Gastroesophageal sphincter (tissue), 4 donors: Measurements from ENCODE around the gene SDK1. TPM values are rescaled to one million over a fixed set of nuclear protein-coding genes. Genes with fewer than 3 reads are reported as not detected.

Experiments
- ATAC-seq: fragments of 150-250 bp; one replicate; pipeline ENCODE4 v1.9.1; 2016; ENCODE audit warnings: mild to moderate bottlenecking, moderate library complexity
- H3K27ac ChIP-seq, 4 donors: fragments of 200-600 bp; sonication (generic) in 3 of 4; 1 replicate in 3 of 4; 2 replicates in 1 of 4; pipeline ENCODE4 v1.5.1; 2016 to 2019
- H3K27me3 ChIP-seq: fragments of 200-600 bp; sonication (generic); one replicate; pipeline ENCODE4 v1.5.1; 2019
- H3K36me3 ChIP-seq, 2 donors: fragments of 200-600 bp; sonication (generic); one replicate each; pipeline ENCODE4 v1.5.1; 2019; ENCODE audit warnings: control low read depth in 1 of 2
- H3K4me1 ChIP-seq, 3 donors: fragments of 200-600 bp; sonication (generic); 1 replicate in 2 of 3; 2 replicates in 1 of 3; pipeline ENCODE4 v1.5.1; 2016 to 2019; ENCODE audit warnings: control low read depth in 2 of 3
- H3K4me3 ChIP-seq, 2 donors: fragments of 200-600 bp; sonication (generic); one replicate each; pipeline ENCODE4 v1.5.1; 2019; ENCODE audit warnings: mild to moderate bottlenecking in 1 of 2, moderate library complexity in 1 of 2
- H3K9me3 ChIP-seq, 3 donors: fragments of 200-600 bp; sonication (generic); one replicate each; pipeline ENCODE4 v1.5.1; 2017 to 2019; ENCODE audit warnings: control low read depth in 2 of 3
- CTCF ChIP-seq, 4 experiments: fragments of 200-600 bp in 2 of 4; fragments of 450-650 bp in 2 of 4; sonication (generic) in 1 of 4; IDR thresholded peaks; one replicate each; pipeline ENCODE4 v1.5.1; 2017 to 2019; ENCODE audit warnings: antibody characterized with exemption in 4 of 4, mild to moderate bottlenecking in 2 of 4, moderate library complexity in 2 of 4
- EP300 ChIP-seq: sonication (generic); formaldehyde crosslinking; IDR thresholded peaks from one replicate; pipeline ENCODE4 v1.6.1; 2017; ENCODE audit warnings: antibody characterized with exemption, mild to moderate bottlenecking
- POLR2A ChIP-seq, 2 donors: fragments of 450-650 bp; IDR thresholded peaks; one replicate each; pipeline ENCODE4 v1.6.1; 2017; ENCODE audit warnings: antibody characterized with exemption in 2 of 2, mild to moderate bottlenecking in 2 of 2, moderate library complexity in 1 of 2
- POLR2AphosphoS5 ChIP-seq: sonication (generic); formaldehyde crosslinking; IDR thresholded peaks from one replicate; pipeline ENCODE4 v1.6.1; 2017; ENCODE audit warnings: antibody characterized with exemption
- WGBS, 2 donors: methylation state at CpG; one replicate each; pipeline ENCODE4 v1.1.5; 2018; ENCODE audit warnings: low coverage in 1 of 2; 5-methylcytosine and 5-hydroxymethylcytosine counted together
- total RNA-seq, 4 donors: library from RNA; depleted of rRNA; stranded (reverse); fragments of >200 nt; gene quantifications; one replicate each; pipeline ENCODE4 v1.1.0, GENCODE V29; 2016

The SDK1 gene
- total RNA-seq, 4 donors from 2014 or later, result 6.1 to 13.6 (median 8.7) TPM

DNA sequence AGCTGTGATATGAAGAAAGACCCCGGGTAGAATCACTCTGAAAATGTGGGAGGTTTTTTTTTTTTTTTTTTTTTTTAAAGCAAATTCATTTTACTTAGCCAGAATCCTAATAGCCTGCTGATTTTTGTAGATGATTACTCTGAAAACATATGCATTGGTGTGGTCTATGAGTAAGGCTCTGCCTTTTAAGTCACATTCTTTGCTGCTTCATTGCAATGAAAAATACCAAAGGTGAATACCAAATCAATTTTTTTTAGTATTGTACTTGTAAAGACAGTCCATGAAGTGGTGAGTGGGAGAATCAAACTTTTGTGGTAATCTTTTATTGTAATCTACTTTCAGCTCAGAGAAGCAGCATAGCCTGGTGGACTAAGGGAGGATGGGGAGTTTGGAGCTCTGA, 130.3 kb downstream of the SDK1 start:
- ATAC-seq, result no peak
- H3K36me3 ChIP-seq, result no peaks in the 10 kb centered on the region
- H3K9me3 ChIP-seq, result no peaks in the 10 kb centered on the region
- H3K27me3 ChIP-seq, result no peaks in the 10 kb centered on the region
- 82 to 83% methylated on average over 1 of the region's 1 CpG for WGBS, 2 donors
- H3K4me1 ChIP-seq, result no peaks in the 10 kb centered on the region
- no peak overlapping the region for H3K27ac ChIP-seq
- no peak overlapping the region for H3K4me3 ChIP-seq
- no peak for TF ChIP-seq EP300
- TF ChIP-seq CTCF (IDR thresholded peaks at IDR 0.05), result no peak
- TF ChIP-seq POLR2A (IDR thresholded peaks at IDR 0.05), result no peak
- TF ChIP-seq POLR2AphosphoS5, result no peak

GRCh38 chr7:3432911-3433310, 131.9 kb downstream of the SDK1 start:
- H3K4me3 ChIP-seq, result no peak overlapping the region
- ATAC-seq, result peak; percentile 71
- H3K4me1 ChIP-seq, result no peaks in the 10 kb centered on the region
- 77 to 95% methylated on average over 4 of the region's 4 CpGs for WGBS, 2 donors
- H3K27ac ChIP-seq, result no peak overlapping the region
- TF ChIP-seq CTCF (IDR thresholded peaks at IDR 0.05) (no peak), POLR2A (IDR thresholded peaks at IDR 0.05) (no peak), EP300 (no peak), POLR2AphosphoS5 (no peak)
- H3K36me3 ChIP-seq, result no peaks in the 10 kb centered on the region
- H3K9me3 ChIP-seq, result no peaks in the 10 kb centered on the region
- H3K27me3 ChIP-seq, result no peaks in the 10 kb centered on the region

DNA sequence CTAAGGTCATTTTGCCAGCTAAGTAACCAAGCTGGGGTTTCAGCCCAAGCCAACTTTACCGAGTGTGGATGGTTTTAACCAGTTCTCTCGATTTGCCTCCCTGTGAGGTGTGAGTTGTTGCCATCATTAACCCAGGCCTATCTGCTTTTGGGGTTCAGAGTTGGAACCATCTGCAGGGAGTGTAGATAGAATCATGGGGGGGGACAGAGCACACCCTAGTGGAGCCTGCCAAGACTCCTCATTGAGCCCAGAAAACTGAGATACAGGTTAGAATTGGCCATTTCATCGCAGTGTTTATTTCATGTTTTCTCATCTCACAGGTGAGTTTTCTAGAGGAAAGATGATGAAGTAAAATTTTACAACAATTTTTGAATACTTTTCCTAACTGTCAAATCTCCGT, 133.6 kb downstream of the SDK1 start:
- TF ChIP-seq POLR2AphosphoS5, result no peak
- TF ChIP-seq POLR2A (IDR thresholded peaks at IDR 0.05), result no peak
- TF ChIP-seq EP300, result no peak
- TF ChIP-seq CTCF (IDR thresholded peaks at IDR 0.05), result no peak
- no peak for ATAC-seq
- Histone ChIP-seq H3K4me3 (no peak overlapping the region), H3K4me1 (peaks cover 0 to 3% (median 0%) of the 10 kb centered on the region in 3 donors), H3K36me3 (no peaks in the 10 kb centered on the region), H3K9me3 (no peaks in the 10 kb centered on the region), H3K27me3 (no peaks in the 10 kb centered on the region), H3K27ac (no peak overlapping the region)
- WGBS, 2 donors, result 71 to 94% methylated on average over 2 to 4 of the region's 4 CpGs

DNA sequence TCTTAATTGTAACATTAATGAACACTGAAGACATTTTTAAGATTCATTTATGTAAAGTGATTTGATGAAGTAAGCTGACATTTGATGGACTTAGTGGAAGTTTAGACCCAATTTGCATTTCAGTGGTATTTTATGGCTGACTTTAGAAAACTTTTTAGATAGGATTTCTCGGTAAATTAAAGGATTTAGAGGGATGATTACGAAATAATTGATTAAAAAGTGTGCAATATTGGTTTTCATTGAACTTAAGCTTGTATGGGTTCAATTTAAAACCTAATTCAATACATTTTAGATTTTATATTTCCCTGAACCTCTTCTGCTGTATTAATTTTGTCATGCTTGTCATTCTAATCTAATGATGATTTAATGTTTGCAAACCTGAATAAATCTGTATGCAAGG, 135.1 kb downstream of the SDK1 start:
- H3K27me3 ChIP-seq, result no peaks in the 10 kb centered on the region
- H3K27ac ChIP-seq, result no peak overlapping the region
- H3K4me3 ChIP-seq, result no peak overlapping the region
- H3K9me3 ChIP-seq, result no peaks in the 10 kb centered on the region
- TF ChIP-seq EP300 (no peak), POLR2AphosphoS5 (no peak)
- WGBS, 2 donors, result 90 to 93% methylated on average over 2 of the region's 2 CpGs
- peaks cover 0 to 3% (median 0%) of the 10 kb centered on the region in 3 donors for H3K4me1 ChIP-seq
- no peak for ATAC-seq
- no peaks in the 10 kb centered on the region for H3K36me3 ChIP-seq

DNA sequence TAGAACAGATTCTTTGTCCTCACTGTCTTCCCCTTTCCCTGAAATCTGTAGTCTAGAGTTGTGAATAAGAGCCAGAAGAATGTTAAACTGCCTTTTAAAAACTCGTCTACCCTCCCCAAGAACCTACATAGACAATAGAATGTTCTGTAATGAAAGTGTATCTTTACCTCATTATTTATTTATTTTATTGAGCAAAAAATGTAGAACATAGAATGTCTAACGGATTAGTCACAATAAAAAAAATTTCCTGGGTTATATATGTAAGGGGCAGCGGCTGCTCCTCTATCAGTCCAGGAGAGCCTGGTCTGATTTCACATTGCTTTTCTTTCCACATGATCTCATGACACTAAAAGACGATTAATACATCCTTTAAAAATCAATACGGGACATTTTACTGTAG, 135.7 kb downstream of the SDK1 start:
- H3K9me3 ChIP-seq, result no peaks in the 10 kb centered on the region
- H3K27me3 ChIP-seq, result no peaks in the 10 kb centered on the region
- H3K27ac ChIP-seq, result no peak overlapping the region
- peaks cover 0 to 3% (median 0%) of the 10 kb centered on the region in 3 donors for H3K4me1 ChIP-seq
- no peaks in the 10 kb centered on the region for H3K36me3 ChIP-seq
- TF ChIP-seq POLR2A (IDR thresholded peaks at IDR 0.05) (no peak), CTCF (IDR thresholded peaks at IDR 0.05) (no peak), EP300 (no peak), POLR2AphosphoS5 (no peak)
- 73 to 84% methylated on average over 5 of the region's 5 CpGs for WGBS, 2 donors
- no peak for ATAC-seq
- no peak overlapping the region for H3K4me3 ChIP-seq
